WI38 (cell line): Measurements from ENCODE around the gene GABPB1.
A peak's percentile ranks its signal among the peaks of the same experiment; 100 is the strongest.
"Not testable (repeated sequence)": the region's sequence is repeated elsewhere in the genome, so short reads cannot be mapped to it uniquely, and the experiment has no call there.

ENCODE experiments used
- H3K4me3 ChIP-seq: 2 replicates; pipeline ENCODE4 v1.5.1; 2011; ENCODE audit warnings: low read depth, mild to moderate bottlenecking, control low read depth, low read length
- TF ChIP-seq, protein P1 (sequence below): IDR thresholded peaks from 2 replicates; pipeline ENCODE4 v1.5.1; 2012; ENCODE audit warnings: low read depth, mild to moderate bottlenecking, control low read depth, low read length

The GABPB1 gene

DNA sequence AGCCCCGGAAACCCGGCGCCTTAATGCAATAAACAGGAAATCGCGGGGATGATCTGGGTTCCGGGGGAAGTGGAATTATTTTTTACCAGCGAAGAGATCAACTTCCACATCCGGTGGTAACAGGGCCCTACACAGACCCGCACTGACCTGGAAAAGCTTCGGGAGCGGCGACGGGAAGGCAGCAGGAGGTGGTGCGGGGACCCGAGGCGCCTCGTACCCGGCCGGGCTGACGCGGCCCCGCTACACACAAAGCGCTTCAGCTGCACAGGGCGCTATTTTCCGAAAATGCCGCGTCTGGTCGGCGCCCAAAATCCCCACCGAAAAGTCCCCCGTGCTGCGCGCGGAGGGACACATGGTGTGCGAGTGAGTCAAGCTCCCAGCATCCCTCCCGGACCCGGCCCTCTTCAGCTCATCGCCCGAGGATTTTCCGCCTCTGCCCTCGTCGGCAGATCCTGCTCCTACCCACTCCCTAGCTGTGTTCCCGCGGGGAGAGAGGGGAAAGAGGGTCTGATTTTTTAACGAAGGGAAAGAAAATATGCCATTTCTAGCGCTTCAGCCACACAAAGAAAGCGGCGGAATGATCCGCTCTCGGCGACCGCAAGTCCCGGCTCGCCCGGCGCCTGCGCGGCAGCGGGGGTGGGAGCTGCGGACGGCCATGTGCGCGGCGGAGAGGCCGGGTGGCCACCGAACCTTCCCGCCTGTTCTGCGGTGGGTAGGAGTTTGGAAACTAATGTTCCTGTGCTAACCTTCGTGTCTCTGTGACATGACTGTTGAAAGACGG, at the start of gene GABPB1:
TSS of gene GABPB1 (minus strand) at position 361 of the 781 bp plus-strand sequence. CDS start 45,400 bp downstream, outside the sequence.
- H3K4me3 ChIP-seq: peak within 1 kb of the TSS; percentile 80
- TF ChIP-seq, protein P1, sequence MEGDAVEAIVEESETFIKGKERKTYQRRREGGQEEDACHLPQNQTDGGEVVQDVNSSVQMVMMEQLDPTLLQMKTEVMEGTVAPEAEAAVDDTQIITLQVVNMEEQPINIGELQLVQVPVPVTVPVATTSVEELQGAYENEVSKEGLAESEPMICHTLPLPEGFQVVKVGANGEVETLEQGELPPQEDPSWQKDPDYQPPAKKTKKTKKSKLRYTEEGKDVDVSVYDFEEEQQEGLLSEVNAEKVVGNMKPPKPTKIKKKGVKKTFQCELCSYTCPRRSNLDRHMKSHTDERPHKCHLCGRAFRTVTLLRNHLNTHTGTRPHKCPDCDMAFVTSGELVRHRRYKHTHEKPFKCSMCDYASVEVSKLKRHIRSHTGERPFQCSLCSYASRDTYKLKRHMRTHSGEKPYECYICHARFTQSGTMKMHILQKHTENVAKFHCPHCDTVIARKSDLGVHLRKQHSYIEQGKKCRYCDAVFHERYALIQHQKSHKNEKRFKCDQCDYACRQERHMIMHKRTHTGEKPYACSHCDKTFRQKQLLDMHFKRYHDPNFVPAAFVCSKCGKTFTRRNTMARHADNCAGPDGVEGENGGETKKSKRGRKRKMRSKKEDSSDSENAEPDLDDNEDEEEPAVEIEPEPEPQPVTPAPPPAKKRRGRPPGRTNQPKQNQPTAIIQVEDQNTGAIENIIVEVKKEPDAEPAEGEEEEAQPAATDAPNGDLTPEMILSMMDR: no peak

DNA sequence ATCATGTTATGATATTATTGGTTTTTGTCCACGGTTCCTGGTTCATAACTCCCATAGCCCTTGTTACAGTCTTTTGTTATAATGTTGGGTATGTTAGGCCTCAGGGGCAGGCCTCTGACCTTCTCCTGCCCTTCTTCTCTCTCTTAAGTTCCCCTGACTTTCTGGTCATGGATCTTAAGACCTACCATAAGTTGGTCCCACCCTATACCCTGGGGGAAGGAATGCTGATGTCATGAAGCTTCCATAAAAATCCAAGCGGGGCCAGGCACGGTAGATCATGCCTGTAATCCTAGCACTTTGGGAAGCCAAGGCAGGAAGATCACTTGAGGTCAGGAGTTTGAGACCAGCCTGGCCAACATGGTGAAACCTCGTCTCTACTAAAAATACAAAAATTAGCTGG, 36.6 kb upstream of the GABPB1 start:
- not testable (repeated sequence) for H3K4me3 ChIP-seq

DNA sequence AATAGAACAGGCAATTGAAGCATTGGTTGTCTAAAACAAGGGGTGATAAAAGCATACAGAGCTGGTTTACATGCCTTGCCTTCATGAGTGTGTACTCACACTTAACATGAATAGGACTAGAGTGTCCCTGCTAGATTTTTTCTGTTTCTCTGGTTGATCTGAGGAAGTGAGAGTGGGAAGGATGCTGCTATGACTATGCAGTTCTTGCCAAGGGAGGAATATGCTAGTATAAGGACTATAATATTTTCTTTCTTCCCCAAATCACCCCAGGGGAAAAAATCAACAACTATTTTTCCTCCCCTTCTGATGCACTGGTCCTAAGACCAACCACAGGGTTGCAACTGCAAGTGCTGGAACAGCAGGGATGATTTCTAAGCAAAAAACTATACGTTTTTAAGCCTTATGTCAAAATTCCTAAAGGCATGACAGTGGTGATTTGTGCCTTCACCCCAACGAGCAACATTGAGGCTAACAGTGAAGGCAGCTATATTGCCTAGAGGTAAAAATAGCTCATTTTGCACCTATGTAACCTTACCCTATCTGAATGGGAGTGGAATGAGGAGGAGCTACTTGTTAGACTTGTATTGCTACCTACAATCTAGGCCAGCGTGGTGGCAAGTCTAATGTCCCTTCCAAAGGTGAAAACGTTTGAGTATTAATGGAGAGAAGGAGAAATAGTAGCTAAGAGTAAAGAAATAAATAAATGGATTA, 35.7 kb upstream of the GABPB1 start:
- H3K4me3 ChIP-seq: no peak overlapping the region
- TF ChIP-seq, protein P1: no peak

DNA sequence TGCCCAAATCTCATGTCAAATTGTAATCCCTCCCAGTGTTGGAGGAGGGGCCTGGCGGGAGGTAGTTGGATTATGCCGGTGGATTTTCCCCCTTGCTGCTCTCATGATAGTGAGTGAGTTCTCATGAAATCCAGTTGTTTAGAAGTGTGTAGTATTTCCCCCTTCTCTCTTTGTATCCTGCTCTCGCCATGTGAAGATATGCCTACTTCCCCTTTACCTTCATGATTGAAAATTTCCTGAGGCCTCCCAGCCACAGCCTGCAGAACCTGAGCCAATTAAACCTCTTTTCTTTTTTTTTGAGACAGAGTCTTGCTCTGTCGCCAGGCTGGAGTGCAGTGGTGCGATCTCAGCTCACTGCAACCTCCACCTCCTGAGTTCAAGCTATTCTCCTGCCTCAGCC, 27.4 kb upstream of the GABPB1 start:
- not testable (repeated sequence) for H3K4me3 ChIP-seq

DNA sequence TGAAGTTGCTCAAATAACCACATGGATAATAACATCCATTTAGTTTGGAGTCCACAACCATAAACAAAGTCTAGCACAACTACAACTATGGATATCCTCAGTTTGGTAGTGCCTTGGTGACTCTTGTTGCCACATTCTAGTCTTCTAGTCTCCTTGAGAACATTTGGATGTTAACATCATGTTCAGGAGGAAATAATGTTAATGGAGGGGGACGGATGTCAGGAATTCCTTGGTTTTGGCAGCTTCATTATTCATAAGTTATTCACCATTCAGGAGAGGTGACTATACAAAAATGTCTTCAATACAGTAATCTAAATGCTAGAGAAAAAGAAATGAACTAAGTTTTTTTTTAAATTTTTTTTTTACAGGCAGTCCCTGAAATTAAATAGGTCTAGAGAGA, 26.4 kb upstream of the GABPB1 start:
- TF ChIP-seq, protein P1: no peak
- no peak overlapping the region for H3K4me3 ChIP-seq

DNA sequence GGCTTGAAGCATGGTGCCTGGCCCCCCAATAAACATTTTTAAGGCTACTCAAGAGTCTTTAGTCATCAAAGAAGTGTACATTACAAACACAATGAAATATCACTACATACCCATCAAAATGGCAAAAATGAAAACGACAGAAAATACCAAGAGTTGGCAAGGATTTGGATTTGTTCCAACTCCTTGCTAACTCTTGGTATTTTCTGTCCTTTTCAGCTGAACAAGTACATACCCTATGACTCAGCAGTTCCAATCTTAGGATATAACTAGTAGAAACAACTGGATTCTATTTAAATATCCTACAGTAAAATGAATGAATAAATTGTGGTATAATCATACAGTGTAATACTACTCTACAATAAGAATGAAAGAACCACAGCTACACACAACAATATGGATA, 25.1 kb upstream of the GABPB1 start:
- no peak overlapping the region for H3K4me3 ChIP-seq
- TF ChIP-seq, protein P1: no peak

DNA sequence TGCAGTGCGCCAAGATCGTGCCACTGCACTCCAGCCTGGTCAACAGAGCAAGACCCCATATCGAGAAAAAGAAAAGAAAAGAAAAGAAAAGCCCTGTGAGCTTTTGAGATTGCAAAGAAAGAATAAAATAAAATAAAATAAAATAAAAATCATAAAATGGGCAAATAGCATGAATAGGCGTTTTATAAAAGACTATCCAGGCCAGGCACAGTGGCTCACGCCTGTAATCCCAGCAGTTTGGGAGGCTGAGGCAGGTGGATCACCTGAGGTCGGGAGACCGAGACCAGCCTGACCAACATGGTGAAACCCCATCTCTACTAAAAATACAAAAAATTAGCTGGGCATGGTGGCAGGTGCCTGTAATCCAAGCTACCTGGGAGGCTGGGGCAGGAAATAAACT, 24.4 kb upstream of the GABPB1 start:
- not testable (repeated sequence) for H3K4me3 ChIP-seq

DNA sequence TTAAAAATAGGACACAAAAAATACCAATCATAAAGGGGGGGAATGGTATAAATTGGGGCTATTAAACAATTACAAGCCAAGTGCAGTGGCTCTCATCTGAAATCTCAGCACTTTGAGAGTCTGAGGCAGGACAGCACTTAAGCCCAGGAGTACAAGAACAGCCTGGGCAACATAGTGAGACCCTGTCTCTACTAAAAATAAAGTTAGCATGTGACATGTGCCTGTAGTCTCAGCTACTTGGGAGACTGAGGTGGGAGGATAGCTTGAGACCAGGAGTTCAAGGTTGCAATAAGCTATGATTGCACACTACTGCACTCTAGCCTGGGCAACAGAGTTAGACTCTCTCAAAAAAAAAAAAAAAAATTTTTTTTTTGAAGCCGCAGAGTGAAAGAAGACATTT, 23.8 kb upstream of the GABPB1 start:
- TF ChIP-seq, protein P1: no peak
- no peak overlapping the region for H3K4me3 ChIP-seq
